ENCODE data around the gene TPCN1. TPM values are rescaled to one million over a fixed set of nuclear protein-coding genes. Genes with fewer than 3 reads are reported as not detected.

The TPCN1 gene
- total RNA-seq, 1 experiment from 2014 or later, result 42.7 TPM

DNA sequence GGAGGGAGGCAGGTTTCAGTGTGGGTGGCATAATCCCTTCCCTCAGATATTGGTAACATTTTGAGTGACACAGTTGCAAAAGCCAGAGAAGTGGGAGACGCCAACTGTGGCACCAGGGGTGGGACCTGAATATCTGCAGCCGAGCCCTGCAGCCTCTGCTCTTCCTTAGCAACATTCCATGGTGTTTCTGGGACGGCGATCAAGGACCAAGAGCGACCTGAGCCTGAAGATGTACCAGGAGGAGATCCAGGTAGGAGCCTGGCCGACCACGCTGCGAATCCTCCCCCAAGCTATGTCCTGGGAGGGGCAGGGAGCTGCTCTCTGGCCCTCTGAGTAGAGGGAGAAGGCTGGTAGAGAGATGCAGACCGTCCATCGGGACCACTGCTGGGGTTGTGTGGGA is 71.8 kb downstream of the TPCN1 start:
- CTCF ChIA-PET, result no interaction called here
- Histone ChIP-seq H3K27me3 (ENCODE audit: insufficient read depth, low read depth) (no peaks in the 10 kb centered on the region), H3K27ac (no peak overlapping the region), H3F3A (ENCODE audit: insufficient read depth, low read depth) (no peaks in the 10 kb centered on the region), H3K36me3 (ENCODE audit: low read depth) (no peaks in the 10 kb centered on the region), H3K79me2 (ENCODE audit: low read depth) (no peaks in the 10 kb centered on the region), H4K20me1 (ENCODE audit: insufficient read depth) (no peaks in the 10 kb centered on the region), H3K9me3 (ENCODE audit: insufficient read depth, low read depth) (no peaks in the 10 kb centered on the region), H2AFZ (no peak overlapping the region), H3K9me2 (ENCODE audit: insufficient read depth) (no peaks in the 10 kb centered on the region), H3K4me1 (replicated peaks; ENCODE audit: insufficient read depth) (no peaks in the 10 kb centered on the region), H3K4me3 (no peak overlapping the region), H3K4me2 (no peak overlapping the region)
- POLR2A ChIA-PET (ENCODE audit: unreplicated experiment), result no interaction called here
- BruUV-seq (replicated peaks), result no TSS peak
- intact Hi-C loops (cut with micrococcal nuclease; ENCODE audit: unreplicated experiment), result no loop called here
- no peak for DNase-seq
- TF ChIP-seq, protein P1, sequence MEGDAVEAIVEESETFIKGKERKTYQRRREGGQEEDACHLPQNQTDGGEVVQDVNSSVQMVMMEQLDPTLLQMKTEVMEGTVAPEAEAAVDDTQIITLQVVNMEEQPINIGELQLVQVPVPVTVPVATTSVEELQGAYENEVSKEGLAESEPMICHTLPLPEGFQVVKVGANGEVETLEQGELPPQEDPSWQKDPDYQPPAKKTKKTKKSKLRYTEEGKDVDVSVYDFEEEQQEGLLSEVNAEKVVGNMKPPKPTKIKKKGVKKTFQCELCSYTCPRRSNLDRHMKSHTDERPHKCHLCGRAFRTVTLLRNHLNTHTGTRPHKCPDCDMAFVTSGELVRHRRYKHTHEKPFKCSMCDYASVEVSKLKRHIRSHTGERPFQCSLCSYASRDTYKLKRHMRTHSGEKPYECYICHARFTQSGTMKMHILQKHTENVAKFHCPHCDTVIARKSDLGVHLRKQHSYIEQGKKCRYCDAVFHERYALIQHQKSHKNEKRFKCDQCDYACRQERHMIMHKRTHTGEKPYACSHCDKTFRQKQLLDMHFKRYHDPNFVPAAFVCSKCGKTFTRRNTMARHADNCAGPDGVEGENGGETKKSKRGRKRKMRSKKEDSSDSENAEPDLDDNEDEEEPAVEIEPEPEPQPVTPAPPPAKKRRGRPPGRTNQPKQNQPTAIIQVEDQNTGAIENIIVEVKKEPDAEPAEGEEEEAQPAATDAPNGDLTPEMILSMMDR (conservative IDR thresholded peaks at IDR 0.05), result no peak
- TF ChIP-seq EZH2 (IDR thresholded peaks at IDR 0.05; ENCODE audit: low read depth), result no peak

DNA sequence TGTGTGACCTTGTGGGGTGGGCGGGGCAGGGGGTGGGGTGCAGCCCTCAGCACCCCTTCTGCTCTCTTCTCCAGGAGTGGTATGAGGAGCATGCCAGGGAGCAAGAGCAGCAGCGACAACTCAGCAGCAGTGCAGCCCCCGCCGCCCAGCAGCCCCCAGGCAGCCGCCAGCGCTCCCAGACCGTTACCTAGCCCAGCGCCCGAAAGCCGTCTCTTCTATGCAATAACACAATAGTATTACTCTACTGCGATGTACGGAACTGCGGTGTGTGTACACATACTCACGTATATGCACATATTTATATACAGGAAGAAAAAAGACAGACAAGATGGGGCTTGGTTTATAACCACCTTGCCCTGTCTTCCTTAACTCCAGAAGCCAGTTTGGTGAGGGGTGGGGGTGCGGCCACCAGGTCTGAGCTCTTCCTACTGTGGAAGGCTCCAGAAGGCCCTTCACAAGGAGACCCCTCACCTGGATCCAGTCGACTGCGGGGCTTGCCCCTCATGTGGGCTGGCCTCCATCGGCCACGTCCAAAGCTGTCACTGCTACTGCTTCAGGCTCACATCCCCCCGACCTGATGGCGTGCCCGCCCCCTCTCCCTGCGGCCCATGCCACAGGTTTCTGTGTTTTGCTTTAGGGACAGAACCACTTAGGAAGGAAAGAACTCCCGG is 74.8 kb downstream of the TPCN1 start:
- Histone ChIP-seq H3K27me3 (ENCODE audit: insufficient read depth, low read depth) (no peaks in the 10 kb centered on the region), H3K4me2 (no peak overlapping the region), H3K4me1 (replicated peaks; ENCODE audit: insufficient read depth) (peaks cover 19% of the 10 kb centered on the region), H3K36me3 (ENCODE audit: low read depth) (no peaks in the 10 kb centered on the region), H3K79me2 (ENCODE audit: low read depth) (no peaks in the 10 kb centered on the region), H3F3A (ENCODE audit: insufficient read depth, low read depth) (peaks cover 20% of the 10 kb centered on the region), H3K27ac (no peak overlapping the region), H3K9me2 (ENCODE audit: insufficient read depth) (no peaks in the 10 kb centered on the region), H3K9me3 (ENCODE audit: insufficient read depth, low read depth) (no peaks in the 10 kb centered on the region), H2AFZ (no peak overlapping the region), H3K4me3 (no peak overlapping the region), H4K20me1 (ENCODE audit: insufficient read depth) (no peaks in the 10 kb centered on the region)
- ChIA-PET CTCF (no interaction called here), POLR2A (ENCODE audit: unreplicated experiment) (no interaction called here)
- DNase-seq, result no peak
- TF ChIP-seq EZH2 (IDR thresholded peaks at IDR 0.05; ENCODE audit: low read depth), result no peak
- TF ChIP-seq, protein P1 (conservative IDR thresholded peaks at IDR 0.05), result no peak
- BruUV-seq (replicated peaks), result no TSS peak
- intact Hi-C loops (cut with micrococcal nuclease; ENCODE audit: unreplicated experiment), result no loop called here

DNA sequence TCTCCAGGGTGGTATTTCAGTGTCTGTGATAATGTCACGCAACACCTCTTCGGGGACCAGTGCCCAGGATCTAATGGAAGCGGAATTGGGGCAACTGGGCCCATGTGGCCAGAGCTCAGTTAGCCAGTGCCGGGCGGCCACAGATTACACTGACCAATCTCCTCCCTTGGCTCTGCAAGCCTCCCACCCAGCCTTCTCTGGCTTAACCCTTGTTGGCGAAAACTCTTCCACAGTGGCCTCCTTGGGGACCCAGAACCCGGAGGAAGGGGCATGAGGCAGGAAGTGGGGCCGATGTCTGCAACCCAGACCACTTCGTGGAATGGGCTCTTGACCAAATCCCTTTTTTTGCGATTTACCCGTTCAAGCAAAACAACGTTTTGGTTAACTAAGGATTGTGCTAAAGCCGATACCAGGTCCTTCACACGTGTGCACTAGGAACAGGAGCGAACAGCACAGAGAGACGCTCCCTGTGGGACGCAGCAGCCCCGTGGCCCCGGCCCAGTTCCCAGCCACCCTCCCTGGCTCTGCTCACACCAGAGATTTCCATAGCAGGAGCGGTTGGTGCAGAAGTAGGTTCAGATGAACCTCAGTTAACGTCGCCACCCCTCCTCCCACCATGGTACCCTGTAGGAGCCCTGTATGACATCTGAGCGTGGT is 75.4 kb downstream of the TPCN1 start:
- TF ChIP-seq, protein P1 (conservative IDR thresholded peaks at IDR 0.05), result no peak
- no peak for TF ChIP-seq EZH2 (IDR thresholded peaks at IDR 0.05; ENCODE audit: low read depth)
- no peaks in the 10 kb centered on the region for H3K36me3 ChIP-seq (ENCODE audit: low read depth)
- ChIA-PET CTCF (no interaction called here), POLR2A (ENCODE audit: unreplicated experiment) (no interaction called here)
- H3K4me1 ChIP-seq (replicated peaks; ENCODE audit: insufficient read depth), result peaks cover 19% of the 10 kb centered on the region
- H3K9me2 ChIP-seq (ENCODE audit: insufficient read depth), result no peaks in the 10 kb centered on the region
- BruUV-seq (replicated peaks), result no TSS peak
- intact Hi-C loops (cut with micrococcal nuclease; ENCODE audit: unreplicated experiment), result no loop called here
- DNase-seq, result no peak
- peaks cover 22% of the 10 kb centered on the region for H3F3A ChIP-seq (ENCODE audit: insufficient read depth, low read depth)
- no peak overlapping the region for H2AFZ ChIP-seq
- H3K4me3 ChIP-seq, result no peak overlapping the region
- H3K27me3 ChIP-seq (ENCODE audit: insufficient read depth, low read depth), result no peaks in the 10 kb centered on the region
- H3K27ac ChIP-seq, result no peak overlapping the region
- H3K4me2 ChIP-seq, result no peak overlapping the region
- no peaks in the 10 kb centered on the region for H3K79me2 ChIP-seq (ENCODE audit: low read depth)
- no peaks in the 10 kb centered on the region for H3K9me3 ChIP-seq (ENCODE audit: insufficient read depth, low read depth)
- no peaks in the 10 kb centered on the region for H4K20me1 ChIP-seq (ENCODE audit: insufficient read depth)

All from PC-9 (cell line).